ENCODE measurements around the gene MED22.

MED22 gene

DNA sequence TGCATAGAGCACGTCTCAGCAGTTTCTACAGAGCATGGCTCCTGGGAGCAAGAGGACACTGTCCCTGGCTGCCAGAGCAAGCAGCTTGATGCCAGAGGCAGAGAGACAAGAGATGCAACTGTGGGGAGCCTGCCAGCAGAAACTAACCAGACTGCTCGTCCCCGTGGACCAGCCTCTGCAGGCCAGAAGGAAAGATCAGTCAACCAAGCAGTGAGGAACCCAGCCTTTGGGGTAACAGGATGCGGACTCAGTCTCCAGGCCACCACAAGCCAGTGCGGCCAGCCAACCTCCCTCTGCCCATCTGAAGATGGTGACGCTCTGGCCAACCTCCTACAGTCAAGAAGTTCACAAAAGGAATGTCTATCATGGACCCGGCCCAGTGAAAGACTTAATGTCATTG lies 24.2 kb upstream of the MED22 start:
- H3K36me3 ChIP-seq (ENCODE audit: control insufficient read depth, insufficient read depth, low read length) = peaks cover 12% of the 10 kb centered on the region
- no peak overlapping the region for H3K27ac ChIP-seq (ENCODE audit: low read depth, low read length)
- H3K4me1 ChIP-seq (ENCODE audit: control insufficient read depth, insufficient read depth, low read length) = peaks cover 7% of the 10 kb centered on the region
- no peak overlapping the region for H3K9ac ChIP-seq (ENCODE audit: low read length)
- H3K27me3 ChIP-seq (ENCODE audit: control insufficient read depth, insufficient read depth, low read length) = no peaks in the 10 kb centered on the region
- no peak overlapping the region for H3K4me3 ChIP-seq (ENCODE audit: low read length)

DNA sequence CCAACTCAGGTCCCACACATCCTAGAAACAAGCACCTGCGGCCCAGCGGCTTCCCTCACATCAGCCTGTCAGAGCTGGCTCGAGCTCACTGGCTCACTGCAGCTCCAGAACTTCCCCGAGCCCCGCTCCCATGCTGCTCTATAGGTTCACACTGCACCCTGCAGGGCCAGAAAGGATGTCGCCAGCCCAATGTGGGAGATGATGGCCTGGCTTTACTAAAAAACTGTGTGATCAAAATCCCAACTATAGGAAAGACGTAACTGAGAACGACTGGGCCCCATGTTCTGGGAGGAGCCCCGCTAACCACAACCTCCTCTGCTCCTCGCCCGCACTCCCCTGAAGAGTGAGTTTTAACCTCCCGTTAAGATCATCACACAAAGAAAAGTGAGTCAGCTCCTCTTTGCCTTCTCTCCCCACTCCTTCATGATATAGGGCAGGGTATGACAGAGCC lies 23.4 kb upstream of the MED22 start:
- H3K36me3 ChIP-seq (ENCODE audit: control insufficient read depth, insufficient read depth, low read length) = peaks cover 20% of the 10 kb centered on the region
- H3K4me3 ChIP-seq (ENCODE audit: low read length) = no peak overlapping the region
- no peak overlapping the region for H3K27ac ChIP-seq (ENCODE audit: low read depth, low read length)
- H3K4me1 ChIP-seq (ENCODE audit: control insufficient read depth, insufficient read depth, low read length) = peaks cover 4% of the 10 kb centered on the region
- H3K9ac ChIP-seq (ENCODE audit: low read length) = peak overlapping the region; percentile 1
- H3K27me3 ChIP-seq (ENCODE audit: control insufficient read depth, insufficient read depth, low read length) = no peaks in the 10 kb centered on the region

DNA sequence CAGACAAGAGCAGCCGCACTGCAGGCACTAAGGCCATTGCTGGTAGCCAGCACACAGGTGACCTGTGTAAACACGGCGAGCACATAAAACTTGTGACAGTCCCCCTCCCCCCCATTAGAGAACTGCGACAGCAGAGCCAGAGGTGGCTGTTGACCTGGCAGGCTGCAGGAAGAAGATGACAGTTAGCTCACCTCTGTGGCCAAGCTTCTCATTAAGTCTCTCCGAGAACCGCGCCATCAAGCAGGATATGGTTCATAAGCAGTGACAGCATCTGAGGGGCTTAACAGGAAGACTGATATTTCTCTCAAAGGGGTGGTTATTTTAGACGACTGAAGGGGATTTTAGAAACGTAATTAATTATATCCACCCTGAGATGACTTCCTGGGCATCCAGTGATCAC lies 22.8 kb upstream of the MED22 start:
- H3K9ac ChIP-seq (ENCODE audit: low read length) = no peak overlapping the region
- H3K4me1 ChIP-seq (ENCODE audit: control insufficient read depth, insufficient read depth, low read length) = peaks cover 4% of the 10 kb centered on the region
- H3K4me3 ChIP-seq (ENCODE audit: low read length) = no peak overlapping the region
- H3K27me3 ChIP-seq (ENCODE audit: control insufficient read depth, insufficient read depth, low read length) = no peaks in the 10 kb centered on the region
- H3K27ac ChIP-seq (ENCODE audit: low read depth, low read length) = no peak overlapping the region
- peaks cover 26% of the 10 kb centered on the region for H3K36me3 ChIP-seq (ENCODE audit: control insufficient read depth, insufficient read depth, low read length)

DNA sequence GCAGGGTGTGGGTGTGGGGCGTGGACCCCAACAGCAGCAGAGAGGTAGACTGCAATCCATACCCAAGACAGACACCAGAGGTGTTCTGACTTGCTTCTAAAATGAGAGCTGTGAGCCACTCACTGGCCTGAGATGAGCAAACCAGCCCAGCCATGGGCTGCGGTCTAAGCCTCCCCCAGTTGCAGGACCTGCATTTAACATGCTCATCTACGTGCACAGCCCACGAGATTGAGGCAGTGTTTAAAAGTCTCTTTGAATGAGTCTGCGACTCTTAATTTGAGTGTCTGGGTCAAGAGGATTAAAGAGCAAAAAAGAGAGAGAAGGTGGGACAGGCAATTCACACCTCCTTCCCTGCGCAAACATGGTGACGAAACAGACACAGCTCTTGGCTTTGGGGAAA lies 22.0 kb upstream of the MED22 start:
- Histone ChIP-seq H3K36me3 (ENCODE audit: control insufficient read depth, insufficient read depth, low read length) (peaks cover 32% of the 10 kb centered on the region), H3K27ac (ENCODE audit: low read depth, low read length) (no peak overlapping the region), H3K4me1 (ENCODE audit: control insufficient read depth, insufficient read depth, low read length) (peaks cover 4% of the 10 kb centered on the region), H3K4me3 (ENCODE audit: low read length) (no peak overlapping the region), H3K27me3 (ENCODE audit: control insufficient read depth, insufficient read depth, low read length) (no peaks in the 10 kb centered on the region), H3K9ac (ENCODE audit: low read length) (no peak overlapping the region)

DNA sequence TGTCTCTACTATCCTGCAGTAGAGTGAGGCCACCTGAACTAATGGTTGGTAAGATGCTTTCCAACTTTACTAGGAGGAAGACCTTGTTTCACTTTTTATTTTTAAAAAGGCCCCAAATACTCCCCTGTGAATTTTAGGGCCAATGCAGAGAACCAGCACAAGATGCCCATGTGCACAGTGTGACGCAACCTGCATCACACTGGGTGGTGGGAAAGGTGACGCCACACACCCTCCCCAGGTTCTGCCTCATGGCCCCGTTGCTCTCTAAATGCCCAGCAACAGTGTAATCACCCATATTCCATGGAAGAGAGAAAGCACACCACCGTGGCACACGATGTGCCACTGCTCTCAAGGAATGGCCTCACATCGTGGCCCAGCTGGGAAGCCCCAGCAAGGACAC lies 21.5 kb upstream of the MED22 start:
- H3K9ac ChIP-seq (ENCODE audit: low read length) = no peak overlapping the region
- H3K36me3 ChIP-seq (ENCODE audit: control insufficient read depth, insufficient read depth, low read length) = peaks cover 34% of the 10 kb centered on the region
- H3K27ac ChIP-seq (ENCODE audit: low read depth, low read length) = no peak overlapping the region
- no peaks in the 10 kb centered on the region for H3K4me1 ChIP-seq (ENCODE audit: control insufficient read depth, insufficient read depth, low read length)
- H3K4me3 ChIP-seq (ENCODE audit: low read length) = no peak overlapping the region
- H3K27me3 ChIP-seq (ENCODE audit: control insufficient read depth, insufficient read depth, low read length) = no peaks in the 10 kb centered on the region

DNA sequence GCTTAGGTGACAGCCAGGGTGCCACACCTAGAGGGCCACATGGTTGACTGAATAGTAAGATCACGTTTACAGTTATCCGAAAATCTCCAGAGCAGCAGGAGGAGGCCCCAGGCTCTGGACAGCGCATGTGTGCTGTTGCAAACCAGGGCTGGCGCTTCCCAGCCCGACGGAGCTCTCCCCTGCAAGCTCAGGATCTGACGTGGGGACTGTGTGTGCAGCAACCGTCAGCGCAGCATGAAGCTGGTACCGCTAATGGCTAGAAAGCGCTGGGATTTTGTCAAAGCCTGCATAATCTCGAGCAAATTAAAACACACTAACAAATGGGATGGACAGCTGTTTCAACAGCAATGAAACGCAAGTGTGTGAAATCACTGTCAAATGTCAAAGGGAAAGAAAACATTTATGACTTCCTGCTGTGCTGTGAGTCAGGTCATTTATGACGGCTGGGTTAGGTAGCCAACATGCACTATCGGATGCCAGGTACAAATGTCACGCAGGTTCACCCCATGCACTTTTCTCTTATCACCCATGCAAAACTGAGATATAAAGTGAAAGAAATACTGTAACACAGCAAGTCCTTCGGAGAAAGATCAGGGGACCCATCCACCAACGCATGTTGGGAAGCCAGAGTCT lies 20.4 kb upstream of the MED22 start:
- H3K9ac ChIP-seq (ENCODE audit: low read length) = no peak overlapping the region
- H3K4me1 ChIP-seq (ENCODE audit: control insufficient read depth, insufficient read depth, low read length) = no peaks in the 10 kb centered on the region
- H3K27me3 ChIP-seq (ENCODE audit: control insufficient read depth, insufficient read depth, low read length) = no peaks in the 10 kb centered on the region
- H3K4me3 ChIP-seq (ENCODE audit: low read length) = no peak overlapping the region
- no peak overlapping the region for H3K27ac ChIP-seq (ENCODE audit: low read depth, low read length)
- peaks cover 39% of the 10 kb centered on the region for H3K36me3 ChIP-seq (ENCODE audit: control insufficient read depth, insufficient read depth, low read length)

DNA sequence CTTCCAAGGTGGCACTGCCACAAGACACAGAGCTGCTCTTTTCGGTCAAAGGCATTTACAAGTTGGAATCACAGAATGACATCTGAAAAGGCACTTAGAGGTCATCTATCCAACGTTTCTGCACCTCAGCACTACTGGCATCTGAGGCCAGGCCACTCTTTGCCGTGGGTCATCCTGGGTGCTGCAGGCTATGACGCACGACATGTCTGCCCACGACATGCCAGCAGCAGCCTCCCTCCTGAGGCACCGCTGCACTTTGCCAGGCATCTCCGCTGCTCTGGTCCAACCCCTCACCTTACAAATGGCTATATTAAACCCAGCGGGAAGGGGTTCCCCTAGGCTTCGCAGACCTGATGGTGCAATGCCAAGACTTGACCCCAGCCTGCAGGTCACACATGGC lies 19.8 kb upstream of the MED22 start:
- no peak overlapping the region for H3K4me3 ChIP-seq (ENCODE audit: low read length)
- H3K27ac ChIP-seq (ENCODE audit: low read depth, low read length) = no peak overlapping the region
- H3K36me3 ChIP-seq (ENCODE audit: control insufficient read depth, insufficient read depth, low read length) = peaks cover 41% of the 10 kb centered on the region
- no peaks in the 10 kb centered on the region for H3K4me1 ChIP-seq (ENCODE audit: control insufficient read depth, insufficient read depth, low read length)
- H3K9ac ChIP-seq (ENCODE audit: low read length) = no peak overlapping the region
- no peaks in the 10 kb centered on the region for H3K27me3 ChIP-seq (ENCODE audit: control insufficient read depth, insufficient read depth, low read length)

DNA sequence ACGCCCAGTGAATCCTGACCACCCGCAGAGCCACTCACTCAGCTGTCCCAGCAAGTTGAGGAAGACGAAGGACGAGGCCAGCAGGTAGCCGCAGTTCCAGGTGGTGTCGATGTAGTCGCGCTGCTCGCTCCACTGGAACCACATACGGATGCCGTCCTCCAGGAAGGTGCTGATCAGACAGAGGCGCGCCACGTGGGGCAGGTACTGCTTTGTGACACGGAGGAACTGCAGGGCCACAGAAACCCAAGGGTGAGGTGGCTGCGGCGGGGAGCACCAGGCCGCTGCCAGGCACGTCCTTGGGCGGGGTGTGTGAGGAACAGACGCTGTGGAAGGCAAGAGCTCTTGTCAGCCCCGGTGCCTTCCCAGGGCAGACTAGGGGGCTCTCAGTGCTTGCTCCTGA lies 19.3 kb upstream of the MED22 start:
- no peaks in the 10 kb centered on the region for H3K4me1 ChIP-seq (ENCODE audit: control insufficient read depth, insufficient read depth, low read length)
- H3K9ac ChIP-seq (ENCODE audit: low read length) = no peak overlapping the region
- no peak overlapping the region for H3K4me3 ChIP-seq (ENCODE audit: low read length)
- peaks cover 43% of the 10 kb centered on the region for H3K36me3 ChIP-seq (ENCODE audit: control insufficient read depth, insufficient read depth, low read length)
- H3K27me3 ChIP-seq (ENCODE audit: control insufficient read depth, insufficient read depth, low read length) = no peaks in the 10 kb centered on the region
- H3K27ac ChIP-seq (ENCODE audit: low read depth, low read length) = no peak overlapping the region

DNA sequence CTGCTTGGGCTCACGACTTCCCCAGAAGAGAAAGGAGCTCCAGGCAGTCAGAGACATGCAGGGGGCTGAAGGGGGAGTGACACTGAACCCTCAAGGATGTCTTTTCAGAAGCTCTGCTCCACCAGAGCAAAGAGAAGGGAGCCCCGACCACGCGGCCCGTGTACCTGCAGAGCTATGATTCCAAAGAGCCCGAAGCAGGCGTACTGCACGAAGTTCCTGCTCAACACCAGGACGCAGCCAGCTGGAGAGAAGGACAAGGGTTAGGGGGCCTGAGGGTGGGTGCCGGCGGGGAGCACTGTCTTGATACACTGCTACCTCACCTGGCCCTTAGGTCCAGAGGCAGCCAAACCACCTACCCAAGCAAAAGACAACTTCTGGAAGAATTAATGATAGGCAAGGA lies 18.5 kb upstream of the MED22 start:
- Histone ChIP-seq H3K9ac (ENCODE audit: low read length) (no peak overlapping the region), H3K27ac (ENCODE audit: low read depth, low read length) (no peak overlapping the region), H3K4me3 (ENCODE audit: low read length) (no peak overlapping the region), H3K36me3 (ENCODE audit: control insufficient read depth, insufficient read depth, low read length) (peaks cover 44% of the 10 kb centered on the region), H3K4me1 (ENCODE audit: control insufficient read depth, insufficient read depth, low read length) (no peaks in the 10 kb centered on the region), H3K27me3 (ENCODE audit: control insufficient read depth, insufficient read depth, low read length) (no peaks in the 10 kb centered on the region)

DNA sequence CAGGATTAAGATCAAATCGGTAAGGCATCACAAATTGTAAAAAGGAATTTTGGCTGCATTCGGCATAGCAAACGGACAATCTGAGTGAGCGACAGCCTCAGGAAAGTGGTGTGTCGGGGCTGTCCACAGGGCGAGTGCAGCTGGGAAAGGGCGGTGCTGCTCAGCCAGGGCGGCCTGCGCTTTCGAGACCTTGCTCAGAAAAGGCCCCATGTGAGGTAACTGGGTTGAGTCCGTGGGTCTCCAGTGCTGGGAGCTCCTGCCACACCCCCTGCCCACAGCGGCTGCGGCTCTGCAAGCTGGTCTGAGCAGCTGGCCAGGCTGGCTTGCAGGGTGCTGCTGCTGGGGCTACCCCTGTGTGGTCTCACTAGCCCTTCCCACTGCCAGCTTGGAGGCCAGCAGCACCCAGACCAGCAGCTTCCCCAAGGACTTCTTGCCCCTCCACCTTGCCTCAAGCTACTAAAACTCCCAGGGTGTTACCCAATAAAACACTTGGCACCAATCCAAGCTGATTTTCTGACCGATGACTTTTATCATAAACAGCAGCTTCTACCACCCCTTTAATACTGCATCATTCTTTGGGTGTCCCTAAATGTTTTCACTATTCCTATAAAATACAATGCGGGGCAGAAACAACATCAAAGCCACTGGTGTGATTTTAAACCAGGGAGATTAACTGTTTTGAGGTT lies 14.6 kb upstream of the MED22 start:
- H3K9ac ChIP-seq (ENCODE audit: low read length) = no peak overlapping the region
- H3K4me3 ChIP-seq (ENCODE audit: low read length) = no peak overlapping the region
- H3K27me3 ChIP-seq (ENCODE audit: control insufficient read depth, insufficient read depth, low read length) = no peaks in the 10 kb centered on the region
- peaks cover 54% of the 10 kb centered on the region for H3K36me3 ChIP-seq (ENCODE audit: control insufficient read depth, insufficient read depth, low read length)
- H3K4me1 ChIP-seq (ENCODE audit: control insufficient read depth, insufficient read depth, low read length) = no peaks in the 10 kb centered on the region
- H3K27ac ChIP-seq (ENCODE audit: low read depth, low read length) = no peak overlapping the region

DNA sequence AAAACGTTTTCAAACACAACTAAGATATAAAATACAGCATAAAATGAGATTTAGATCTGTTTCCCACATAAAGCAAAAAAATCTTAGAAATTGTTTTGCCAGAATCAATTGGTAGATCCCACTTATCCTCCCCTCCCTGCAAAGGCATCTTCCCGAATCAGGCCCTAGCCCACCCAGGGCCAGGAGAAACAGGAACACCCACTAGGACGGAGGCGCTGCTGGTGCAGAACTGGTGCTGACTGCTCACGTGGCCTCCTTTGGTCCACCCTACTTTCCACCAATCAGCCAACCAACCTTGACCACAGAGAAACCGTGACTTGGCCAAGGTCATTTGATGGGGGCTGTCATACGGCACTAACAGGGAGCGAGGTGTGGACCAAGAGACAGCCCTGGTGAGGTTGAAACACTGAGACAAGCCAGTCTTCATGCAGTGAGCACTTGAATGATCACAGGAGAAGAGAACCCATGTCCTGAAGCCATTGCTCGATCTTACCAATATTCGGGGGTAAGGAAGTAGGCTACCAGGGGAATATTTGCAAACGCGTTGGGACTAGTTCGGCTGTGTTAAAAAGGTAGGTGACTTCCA lies 13.7 kb upstream of the MED22 start:
- Histone ChIP-seq H3K4me1 (ENCODE audit: control insufficient read depth, insufficient read depth, low read length) (peaks cover 3% of the 10 kb centered on the region), H3K9ac (ENCODE audit: low read length) (no peak overlapping the region), H3K4me3 (ENCODE audit: low read length) (no peak overlapping the region), H3K27ac (ENCODE audit: low read depth, low read length) (no peak overlapping the region), H3K36me3 (ENCODE audit: control insufficient read depth, insufficient read depth, low read length) (peaks cover 47% of the 10 kb centered on the region), H3K27me3 (ENCODE audit: control insufficient read depth, insufficient read depth, low read length) (no peaks in the 10 kb centered on the region)

DNA sequence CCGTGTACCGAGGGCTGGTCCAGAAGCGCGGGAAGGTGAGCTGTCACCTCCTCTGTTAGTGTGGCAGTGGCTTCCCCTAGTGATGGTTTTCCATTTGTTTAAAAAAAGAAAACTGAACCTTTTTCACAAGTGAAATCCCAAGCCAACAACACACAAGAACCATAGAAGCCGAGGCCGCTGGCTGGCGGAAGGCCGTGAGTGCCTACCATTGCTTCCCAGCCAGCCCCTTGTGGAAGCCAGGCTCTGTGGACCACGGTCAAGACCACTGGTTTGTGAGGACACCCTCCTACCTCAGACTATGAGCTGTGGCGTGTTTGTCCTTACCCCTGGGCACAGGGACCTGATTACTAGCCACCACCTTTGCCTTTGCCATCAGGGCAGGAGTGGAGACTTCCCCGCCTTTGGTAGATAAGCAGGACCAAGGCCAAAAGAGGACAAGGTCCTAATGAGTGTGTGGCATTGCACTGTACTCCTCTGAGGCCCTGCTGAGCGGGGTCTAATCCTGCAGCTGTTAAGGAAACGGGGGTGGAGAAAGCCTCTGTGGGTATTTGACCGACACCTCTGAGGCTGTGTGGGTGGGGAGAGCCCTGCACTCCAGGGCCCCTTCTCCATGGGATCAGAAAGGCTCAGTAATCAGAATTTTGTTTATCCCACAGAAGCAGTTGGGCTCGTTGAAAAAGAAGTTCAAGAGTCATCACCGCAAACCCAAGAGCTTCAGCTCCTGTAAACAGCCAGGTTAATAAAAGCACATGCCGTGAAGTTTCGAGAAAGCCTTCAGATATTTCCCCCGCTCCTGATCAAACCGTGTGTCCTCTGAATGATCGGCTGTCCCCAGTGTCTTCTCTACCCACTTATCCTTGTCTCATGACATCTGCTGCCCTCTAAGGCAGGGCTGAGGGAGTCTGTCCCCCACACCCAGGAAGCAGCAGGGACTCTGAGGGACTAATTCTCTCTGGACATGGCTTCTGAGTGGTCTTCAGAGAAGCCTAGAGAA lies 12.8 kb upstream of the MED22 start:
- H3K4me3 ChIP-seq (ENCODE audit: low read length) = no peak overlapping the region
- no peak overlapping the region for H3K9ac ChIP-seq (ENCODE audit: low read length)
- H3K36me3 ChIP-seq (ENCODE audit: control insufficient read depth, insufficient read depth, low read length) = peaks cover 38% of the 10 kb centered on the region
- H3K4me1 ChIP-seq (ENCODE audit: control insufficient read depth, insufficient read depth, low read length) = peaks cover 3% of the 10 kb centered on the region
- no peak overlapping the region for H3K27ac ChIP-seq (ENCODE audit: low read depth, low read length)
- no peaks in the 10 kb centered on the region for H3K27me3 ChIP-seq (ENCODE audit: control insufficient read depth, insufficient read depth, low read length)

All from rectal smooth muscle tissue (tissue), 1 donor.